ENCODE results near the gene FAM13C. TPM values are rescaled to one million over a fixed set of nuclear protein-coding genes. Genes with fewer than 3 reads are reported as not detected.

The FAM13C gene
- total and polyA plus RNA-seq, 8 donors, result 1.1 to 3.4 (median 2.2) TPM

- no peak for ATAC-seq
- Histone ChIP-seq H3K36me3 (no peaks in the 10 kb centered on the region), H3K27ac (no peak overlapping the region), H3K4me3 (no peak overlapping the region), H3K27me3 (no peaks in the 10 kb centered on the region), H3K4me1 (peaks cover 0 to 14% (median 3%) of the 10 kb centered on the region in 3 donors), H3K9me3 (no peaks in the 10 kb centered on the region)
- intact Hi-C loops (cut with DNase I), result no loop called here
- WGBS, 2 donors, result 85 to 91% methylated on average over 5 of the region's 5 CpGs
- no peak for DNase-seq
- no peak for FAIRE-seq
- TF ChIP-seq CTCF (IDR thresholded peaks at IDR 0.05), result no peak
Measured at GRCh38 chr10:59320355-59320754, 42.0 kb downstream of the FAM13C start.

GRCh38 chr10:59319854-59320253 lies 42.5 kb downstream of the FAM13C start:
- H3K27ac ChIP-seq, result no peak overlapping the region
- no peaks in the 10 kb centered on the region for H3K27me3 ChIP-seq
- H3K36me3 ChIP-seq, result no peaks in the 10 kb centered on the region
- peaks cover 0 to 17% (median 3%) of the 10 kb centered on the region in 3 donors for H3K4me1 ChIP-seq
- H3K9me3 ChIP-seq, result no peaks in the 10 kb centered on the region
- no peak for FAIRE-seq
- H3K4me3 ChIP-seq, result no peak overlapping the region
- DNase-seq, result no peak
- no peak for TF ChIP-seq CTCF (IDR thresholded peaks at IDR 0.05)
- no peak for ATAC-seq
- intact Hi-C loops (cut with DNase I), result no loop called here

- no peak for TF ChIP-seq CTCF (IDR thresholded peaks at IDR 0.05)
- Histone ChIP-seq H3K36me3 (no peaks in the 10 kb centered on the region), H3K4me1 (peaks cover 0 to 4% (median 0%) of the 10 kb centered on the region in 3 donors), H3K9me3 (no peaks in the 10 kb centered on the region), H3K4me3 (no peak overlapping the region), H3K27ac (no peak overlapping the region), H3K27me3 (no peaks in the 10 kb centered on the region)
- peak; percentile 9 for FAIRE-seq
- no peak for DNase-seq
- intact Hi-C loops (cut with DNase I), result no loop called here
- ATAC-seq, result no peak
- 30 to 43% methylated on average over 2 of the region's 2 CpGs for WGBS, 2 donors
Measured at GRCh38 chr10:59317066-59317465, 45.3 kb downstream of the FAM13C start.

GRCh38 chr10:59315465-59315864 lies 46.9 kb downstream of the FAM13C start:
- no peak for DNase-seq
- H3K27ac ChIP-seq, result no peak overlapping the region
- intact Hi-C loops (cut with DNase I), result no loop called here

GRCh38 chr10:59314268-59314667 lies 48.1 kb downstream of the FAM13C start:
- WGBS, 2 donors, result 82 to 94% methylated on average over 2 of the region's 2 CpGs
- FAIRE-seq (no peak), DNase-seq (no peak), ATAC-seq (no peak)
- no peak overlapping the region for H3K4me3 ChIP-seq
- no peaks in the 10 kb centered on the region for H3K9me3 ChIP-seq
- no peaks in the 10 kb centered on the region for H3K36me3 ChIP-seq
- no peak for TF ChIP-seq CTCF (IDR thresholded peaks at IDR 0.05)
- no peak overlapping the region for H3K27ac ChIP-seq
- H3K27me3 ChIP-seq, result no peaks in the 10 kb centered on the region
- H3K4me1 ChIP-seq, result peaks cover 0 to 3% (median 0%) of the 10 kb centered on the region in 3 donors
- intact Hi-C loops (cut with DNase I), result no loop called here

More at GRCh38 chr10:59315465-59315864, 46.9 kb downstream of the FAM13C start:
- H3K27me3 ChIP-seq, result no peaks in the 10 kb centered on the region
- FAIRE-seq (no peak), ATAC-seq (no peak)
- peaks cover 0 to 3% (median 0%) of the 10 kb centered on the region in 3 donors for H3K4me1 ChIP-seq
- H3K36me3 ChIP-seq, result no peaks in the 10 kb centered on the region
- TF ChIP-seq CTCF (IDR thresholded peaks at IDR 0.05), result no peak
- H3K9me3 ChIP-seq, result no peaks in the 10 kb centered on the region
- no peak overlapping the region for H3K4me3 ChIP-seq
